ENCODE data around the gene CD74. TPM values are rescaled to one million over a fixed set of nuclear protein-coding genes. Genes with fewer than 3 reads are reported as not detected.

The CD74 gene
- total and polyA plus RNA-seq, 4 donors: 1,061 to 2,819 (median 1,720) TPM

GRCh38 chr5:150389531-150390266, 23.0 kb downstream of the CD74 start:
- H3K4me3 ChIP-seq: no peak overlapping the region
- 88 to 92% methylated on average over 13 of the region's 13 CpGs for WGBS, 2 donors
- TF ChIP-seq CTCF (IDR thresholded peaks at IDR 0.05; ENCODE audit: control extremely low read depth, extremely low read depth): no peak
- H3K9me3 ChIP-seq (ENCODE audit: control insufficient read depth in 4 of 4, insufficient read depth in 3 of 4, low read length in 3 of 4): no peaks in the 10 kb centered on the region
- ATAC-seq (ENCODE audit: insufficient read depth, low FRiP score): no peak
- DNase-seq: no peak
- no peak overlapping the region for H3K9ac ChIP-seq (ENCODE audit: insufficient read depth in 1 of 2, low read length in 2 of 2)
- H3K36me3 ChIP-seq (ENCODE audit: control insufficient read depth in 4 of 4, insufficient read depth in 4 of 4, low read length in 4 of 4): peaks cover 22 to 75% (median 30%) of the 10 kb centered on the region in 4 donors
- H3K27me3 ChIP-seq (ENCODE audit: control insufficient read depth in 3 of 3, insufficient read depth in 3 of 3, low read length in 2 of 3): no peaks in the 10 kb centered on the region
- H3K27ac ChIP-seq (ENCODE audit: low read depth in 1 of 2, low read length in 1 of 2): no peak overlapping the region
- H3K4me1 ChIP-seq (ENCODE audit: control insufficient read depth in 5 of 5, insufficient read depth in 5 of 5, low read length in 5 of 5): no peaks in the 10 kb centered on the region

DNA sequence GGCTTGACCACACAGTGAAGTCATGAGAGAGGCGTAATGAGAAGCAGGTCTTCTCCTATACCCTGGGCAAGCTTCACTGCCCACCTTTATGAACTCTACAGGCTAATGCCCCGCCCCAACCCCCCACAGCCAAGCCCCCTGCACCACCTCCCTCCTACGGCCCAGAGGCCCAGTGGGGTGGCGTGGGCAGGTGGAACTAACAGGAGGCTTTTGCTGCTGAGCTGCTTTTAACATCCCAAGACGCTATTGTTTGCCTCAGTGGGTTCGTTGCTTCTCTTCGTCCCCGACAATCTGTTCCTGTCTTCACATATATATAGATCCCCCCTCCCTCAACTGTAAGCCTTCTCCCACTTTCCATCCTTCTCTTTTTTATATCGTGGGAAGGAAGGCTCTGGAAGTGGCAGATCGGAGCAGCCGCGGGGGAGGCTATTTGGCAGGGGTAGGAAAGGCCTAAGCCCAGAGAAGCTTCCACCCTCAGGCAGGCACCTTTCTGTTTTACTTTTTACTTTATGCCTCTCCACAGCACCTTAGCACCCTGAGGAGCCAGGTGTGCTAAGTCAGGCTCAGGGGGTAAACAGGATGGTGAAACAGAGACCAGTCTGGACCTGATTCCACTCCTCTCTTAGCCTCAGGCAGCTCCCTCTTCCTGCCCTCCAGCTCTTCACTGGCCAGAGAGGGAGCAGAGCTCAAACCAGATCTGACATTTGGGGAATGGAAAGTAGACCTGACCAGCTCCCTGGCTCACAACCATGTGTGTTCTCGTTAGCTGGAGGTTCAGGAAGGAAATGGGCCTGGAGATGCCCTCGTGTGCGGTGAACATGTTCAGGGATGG, 26.5 kb downstream of the CD74 start:
- H3K9ac ChIP-seq (ENCODE audit: insufficient read depth in 1 of 2, low read length in 2 of 2): no peak overlapping the region
- no peak for TF ChIP-seq CTCF (IDR thresholded peaks at IDR 0.05; ENCODE audit: control extremely low read depth, extremely low read depth)
- H3K9me3 ChIP-seq (ENCODE audit: control insufficient read depth in 4 of 4, insufficient read depth in 3 of 4, low read length in 3 of 4): no peaks in the 10 kb centered on the region
- H3K4me1 ChIP-seq (ENCODE audit: control insufficient read depth in 5 of 5, insufficient read depth in 5 of 5, low read length in 5 of 5): no peaks in the 10 kb centered on the region
- H3K27me3 ChIP-seq (ENCODE audit: control insufficient read depth in 3 of 3, insufficient read depth in 3 of 3, low read length in 2 of 3): no peaks in the 10 kb centered on the region
- H3K4me3 ChIP-seq: no peak overlapping the region
- H3K27ac ChIP-seq (ENCODE audit: low read depth in 1 of 2, low read length in 1 of 2): no peak overlapping the region
- DNase-seq: no peak
- 79 to 91% methylated on average over 15 of the region's 15 CpGs for WGBS, 2 donors
- no peak for ATAC-seq (ENCODE audit: insufficient read depth, low FRiP score)
- peaks cover 25 to 74% (median 39%) of the 10 kb centered on the region in 4 donors for H3K36me3 ChIP-seq (ENCODE audit: control insufficient read depth in 4 of 4, insufficient read depth in 4 of 4, low read length in 4 of 4)

DNA sequence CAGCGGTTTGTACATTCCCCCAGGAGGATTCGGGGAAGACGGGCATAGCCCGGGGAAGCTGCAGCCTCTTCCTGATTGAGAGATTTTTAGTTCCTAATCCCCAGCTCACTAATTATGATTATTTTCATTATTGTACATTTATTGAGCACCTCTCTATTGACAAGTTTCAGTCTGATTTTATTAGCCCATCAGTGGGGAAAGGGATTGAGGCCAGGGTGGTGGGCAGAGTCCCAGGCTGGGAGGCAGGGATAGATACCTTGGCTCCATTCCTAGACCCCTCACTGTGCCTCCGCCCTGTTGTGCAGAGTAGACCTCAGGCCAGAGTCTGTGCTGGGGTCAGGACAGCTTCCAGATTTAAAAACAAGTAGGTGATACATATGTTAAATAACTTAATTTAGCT, 28.0 kb downstream of the CD74 start:
- H3K4me1 ChIP-seq (ENCODE audit: control insufficient read depth in 5 of 5, insufficient read depth in 5 of 5, low read length in 5 of 5): no peaks in the 10 kb centered on the region
- TF ChIP-seq CTCF (IDR thresholded peaks at IDR 0.05; ENCODE audit: control extremely low read depth, extremely low read depth): no peak
- 95 to 97% methylated on average over 5 of the region's 5 CpGs for WGBS, 2 donors
- DNase-seq (no peak), ATAC-seq (ENCODE audit: insufficient read depth, low FRiP score) (no peak)
- H3K9me3 ChIP-seq (ENCODE audit: control insufficient read depth in 4 of 4, insufficient read depth in 3 of 4, low read length in 3 of 4): no peaks in the 10 kb centered on the region
- H3K9ac ChIP-seq (ENCODE audit: insufficient read depth in 1 of 2, low read length in 2 of 2): no peak overlapping the region
- no peaks in the 10 kb centered on the region for H3K27me3 ChIP-seq (ENCODE audit: control insufficient read depth in 3 of 3, insufficient read depth in 3 of 3, low read length in 2 of 3)
- H3K36me3 ChIP-seq (ENCODE audit: control insufficient read depth in 4 of 4, insufficient read depth in 4 of 4, low read length in 4 of 4): peaks cover 28 to 73% (median 41%) of the 10 kb centered on the region in 4 donors
- H3K4me3 ChIP-seq: no peak overlapping the region
- no peak overlapping the region for H3K27ac ChIP-seq (ENCODE audit: low read depth in 1 of 2, low read length in 1 of 2)

Measured in lung (tissue), 12 donors.